ENCODE results near the gene STKLD1.
"Not testable (repeated sequence)": the region's sequence is repeated elsewhere in the genome, so short reads cannot be mapped to it uniquely, and the experiment has no call there.

STKLD1 gene

GRCh38 chr9:133449760-133450159 lies 73.6 kb downstream of the STKLD1 start:
- no peak for DNase-seq

GRCh38 chr9:133451865-133452264 lies 75.7 kb downstream of the STKLD1 start:
- DNase-seq, result not testable (repeated sequence)

GRCh38 chr9:133452562-133452961 lies 76.4 kb downstream of the STKLD1 start:
- DNase-seq, result no peak

GRCh38 chr9:133453651-133454050 lies 77.5 kb downstream of the STKLD1 start:
- no peak for DNase-seq

- no peak for DNase-seq
These were observed 78.2 kb downstream of the STKLD1 start for GRCh38 chr9:133454325-133454724.

GRCh38 chr9:133454943-133455673 lies 78.9 kb downstream of the STKLD1 start:
- DNase-seq, result no peak
